B cell (primary cell): Measurements from ENCODE around the gene PTPRN2. TPM values are rescaled to one million over a fixed set of nuclear protein-coding genes. Genes with fewer than 3 reads are reported as not detected.

Experiments
- ATAC-seq: fragments of 200-7000 bp; cut with Tn5 transposase; one replicate; pipeline ENCODE4 v1.10.0; 2021; ENCODE audit warnings: low read depth, mild to moderate bottlenecking, moderate number of reproducible peaks, moderate library complexity
- CTCF ChIA-PET: fragments of 350-600 bp; sonication (Branson Sonifier 250); formaldehyde crosslinking; loops from one replicate; lab custom pipeline; 2021; ENCODE audit warnings: antibody characterized with exemption, inconsistent platforms; lab: Charles Lee
- POLR2A ChIA-PET: fragments of 350-600 bp; sonication (Branson Sonifier 250); formaldehyde crosslinking; loops from one replicate; lab custom pipeline; 2021; ENCODE audit warnings: antibody characterized with exemption; lab: Charles Lee
- DNase-seq: peaks from one replicate; pipeline ENCODE4 v3.0.0; 2013
- H2AFZ ChIP-seq: 2 replicates; pipeline ENCODE4 v1.6.1; 2012; ENCODE audit warnings: mild to moderate bottlenecking, low read depth, low read length; ENCODE audit not compliant: insufficient read depth, poor library complexity, severe bottlenecking
- H3K27ac ChIP-seq, 2 donors: 1 replicate in 1 of 2; 2 replicates in 1 of 2; pipeline ENCODE4 v1.5.1; 2012 to 2013; ENCODE audit warnings: low read length in 2 of 2, mild to moderate bottlenecking in 2 of 2, moderate library complexity in 1 of 2
- H3K27me3 ChIP-seq, 4 experiments: fragments of 200-600 bp in 1 of 4; sonication (generic) in 1 of 4; replicated peaks in 1 of 4; 1 replicate in 2 of 4; 2 replicates in 2 of 4; pipeline versions ENCODE4 v1.6.1 to v1.7.0; 2013 to 2016; ENCODE audit warnings: low read length in 3 of 4, mild to moderate bottlenecking in 2 of 4, mixed read lengths in 1 of 4, moderate library complexity in 1 of 4; ENCODE audit not compliant: insufficient read depth in 4 of 4, control insufficient read depth in 3 of 4; ENCODE audit errors: control extremely low read depth in 1 of 4
- H3K36me3 ChIP-seq, 2 experiments: replicated peaks in 1 of 2; 1 replicate in 1 of 2; 2 replicates in 1 of 2; pipeline versions ENCODE4 v1.6.1 to v1.7.1; 2013; ENCODE audit warnings: low read length in 1 of 2; ENCODE audit not compliant: insufficient read depth in 2 of 2, control insufficient read depth in 1 of 2; ENCODE audit errors: control extremely low read depth in 1 of 2, extremely low read depth in 1 of 2
- H3K4me1 ChIP-seq, 2 donors: fragments of 200-600 bp in 1 of 2; sonication (generic) in 1 of 2; 1 replicate in 1 of 2; 2 replicates in 1 of 2; pipeline versions ENCODE4 v1.5.1 to v1.6.1; 2013 to 2017; ENCODE audit warnings: low read length in 2 of 2; ENCODE audit not compliant: control insufficient read depth in 2 of 2, insufficient read depth in 2 of 2
- H3K4me2 ChIP-seq: replicated peaks from 2 replicates; pipeline ENCODE3; 2012; ENCODE audit warnings: mild to moderate bottlenecking, low read depth, low read length; ENCODE audit not compliant: poor library complexity, severe bottlenecking
- H3K4me3 ChIP-seq, 5 experiments: fragments of 200-600 bp in 1 of 5; sonication (generic) in 1 of 5; 1 replicate in 3 of 5; 2 replicates in 2 of 5; pipeline versions ENCODE4 v1.5.1 to v1.7.0; 2011 to 2016; ENCODE audit warnings: low read length in 4 of 5, mild to moderate bottlenecking in 4 of 5, low read depth in 2 of 5, control low read depth in 1 of 5, moderate library complexity in 1 of 5; ENCODE audit not compliant: insufficient read depth in 1 of 5; ENCODE audit errors: control extremely low read depth in 1 of 5, extremely low read depth in 1 of 5
- H3K79me2 ChIP-seq: fragments of 200-600 bp; sonication (generic); one replicate; pipeline ENCODE4 v1.6.0; 2016; ENCODE audit warnings: low read length; ENCODE audit not compliant: control insufficient read depth, insufficient read depth
- H3K9ac ChIP-seq: fragments of 200-600 bp; sonication (generic); 2 replicates; pipeline ENCODE4 v1.6.1; 2017; ENCODE audit warnings: mild to moderate bottlenecking, low read length, moderate library complexity
- H3K9me3 ChIP-seq, 3 donors: one replicate each; pipeline versions ENCODE4 v1.6.1 to v1.7.1; 2013; ENCODE audit warnings: low read length in 2 of 3; ENCODE audit not compliant: control insufficient read depth in 2 of 3, insufficient read depth in 1 of 3; ENCODE audit errors: control extremely low read depth in 1 of 3
- H4K20me1 ChIP-seq: 2 replicates; pipeline ENCODE4 v1.6.0; 2012; ENCODE audit warnings: mild to moderate bottlenecking, low read length; ENCODE audit not compliant: insufficient read depth, control insufficient read depth, poor library complexity, severe bottlenecking
- H3K27ac Mint-ChIP-seq: one replicate; pipeline ENCODE4 v1.8.0; 2021; ENCODE audit warnings: mixed read lengths
- H3K27me3 Mint-ChIP-seq: one replicate; pipeline ENCODE4 v1.8.0; 2021; ENCODE audit warnings: mixed read lengths
- H3K4me1 Mint-ChIP-seq: one replicate; pipeline ENCODE4 v1.8.0; 2021; ENCODE audit warnings: mixed read lengths
- H3K4me3 Mint-ChIP-seq: one replicate; pipeline ENCODE4 v1.8.0; 2021; ENCODE audit warnings: mixed read lengths
- H3K9me3 Mint-ChIP-seq: one replicate; pipeline ENCODE4 v1.8.0; 2022; ENCODE audit warnings: mixed read lengths; ENCODE audit not compliant: insufficient read depth
- EZH2 ChIP-seq: IDR thresholded peaks from 2 replicates; pipeline ENCODE4 v1.6.1; 2012; ENCODE audit warnings: borderline replicate concordance, low read depth, mild to moderate bottlenecking, moderate library complexity, low read length; ENCODE audit not compliant: insufficient read depth, poor library complexity, severe bottlenecking
- WGBS: methylation state at CpG from one replicate; pipeline ENCODE4 v1.1.5; 2013; ENCODE audit warnings: missing lambda C conversion rate; ENCODE audit not compliant: insufficient coverage; 5-methylcytosine and 5-hydroxymethylcytosine counted together
- intact Hi-C: fragments of 100-400 bp; cut with micrococcal nuclease; formaldehyde crosslinking; loops from one replicate; pipeline ENCODE4 v1.10.0; 2022
- polyA plus RNA-seq: library from polyadenylated mRNA; depleted of rRNA; stranded (reverse); fragments of >200 nt; gene quantifications from 2 replicates; pipeline ENCODE4 v1.2.3, GENCODE V29; 2012
- total RNA-seq, 2 donors: library from RNA; stranded (reverse); fragments of 120-200 nt in 1 of 2; gene quantifications; 1 replicate in 1 of 2; 2 replicates in 1 of 2; pipeline versions ENCODE4 v1.2.3 to v1.2.4, GENCODE V29; 2013 to 2022
- TF ChIP-seq, protein P1 (sequence below): fragments of 200-600 bp; IDR thresholded peaks from one replicate; pipeline ENCODE4 v1.8.0; 2022; ENCODE audit warnings: antibody characterized with exemption, mild to moderate bottlenecking

Gene PTPRN2
- total and polyA plus RNA-seq, 2 donors (not counting 1 experiment from before 2014, with no cell fraction given), result 2.0 to 5.0 TPM

- Histone ChIP-seq H3K27me3 (no peaks in the 10 kb centered on the region), H2AFZ (no peak overlapping the region), H3K27ac (no peak overlapping the region), H3K4me1 (no peaks in the 10 kb centered on the region), H3K36me3 (no peaks in the 10 kb centered on the region), H3K9me3 (peaks cover 0 to 26% (median 0%) of the 10 kb centered on the region in 3 donors), H3K4me3 (no peak overlapping the region), H3K79me2 (no peaks in the 10 kb centered on the region), H3K4me2 (no peak overlapping the region), H4K20me1 (no peaks in the 10 kb centered on the region), H3K9ac (no peak overlapping the region)
- ATAC-seq, result no peak
- Mint-ChIP-seq H3K4me1 (no peaks in the 10 kb centered on the region), H3K9me3 (no peaks in the 10 kb centered on the region), H3K27ac (no peak overlapping the region), H3K27me3 (no peaks in the 10 kb centered on the region), H3K4me3 (no peak overlapping the region)
- intact Hi-C loops, result no loop called here
- ChIA-PET CTCF (no interaction called here), POLR2A (no interaction called here)
- DNase-seq, result no peak
- WGBS, result 63% methylated on average over 5 of the region's 10 CpGs
- TF ChIP-seq EZH2, result no peak
- TF ChIP-seq, protein P1, sequence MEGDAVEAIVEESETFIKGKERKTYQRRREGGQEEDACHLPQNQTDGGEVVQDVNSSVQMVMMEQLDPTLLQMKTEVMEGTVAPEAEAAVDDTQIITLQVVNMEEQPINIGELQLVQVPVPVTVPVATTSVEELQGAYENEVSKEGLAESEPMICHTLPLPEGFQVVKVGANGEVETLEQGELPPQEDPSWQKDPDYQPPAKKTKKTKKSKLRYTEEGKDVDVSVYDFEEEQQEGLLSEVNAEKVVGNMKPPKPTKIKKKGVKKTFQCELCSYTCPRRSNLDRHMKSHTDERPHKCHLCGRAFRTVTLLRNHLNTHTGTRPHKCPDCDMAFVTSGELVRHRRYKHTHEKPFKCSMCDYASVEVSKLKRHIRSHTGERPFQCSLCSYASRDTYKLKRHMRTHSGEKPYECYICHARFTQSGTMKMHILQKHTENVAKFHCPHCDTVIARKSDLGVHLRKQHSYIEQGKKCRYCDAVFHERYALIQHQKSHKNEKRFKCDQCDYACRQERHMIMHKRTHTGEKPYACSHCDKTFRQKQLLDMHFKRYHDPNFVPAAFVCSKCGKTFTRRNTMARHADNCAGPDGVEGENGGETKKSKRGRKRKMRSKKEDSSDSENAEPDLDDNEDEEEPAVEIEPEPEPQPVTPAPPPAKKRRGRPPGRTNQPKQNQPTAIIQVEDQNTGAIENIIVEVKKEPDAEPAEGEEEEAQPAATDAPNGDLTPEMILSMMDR, result no peak
Observed at GRCh38 chr7:158050441-158050977, 537.1 kb downstream of the PTPRN2 start.

GRCh38 chr7:158049271-158049670, 538.4 kb downstream of the PTPRN2 start:
- intact Hi-C loops, result no loop called here
- DNase-seq, result no peak

More at GRCh38 chr7:158049271-158049670, 538.4 kb downstream of the PTPRN2 start:
- Mint-ChIP-seq H3K27ac (no peak overlapping the region), H3K4me3 (no peak overlapping the region), H3K27me3 (no peaks in the 10 kb centered on the region), H3K9me3 (no peaks in the 10 kb centered on the region), H3K4me1 (no peaks in the 10 kb centered on the region)
- 83% methylated on average over 8 of the region's 8 CpGs for WGBS
- H3K27ac ChIP-seq, result no peak overlapping the region
- peaks cover 0 to 26% (median 0%) of the 10 kb centered on the region in 3 donors for H3K9me3 ChIP-seq
- H3K79me2 ChIP-seq, result no peaks in the 10 kb centered on the region
- no peak overlapping the region for H3K4me2 ChIP-seq
- no peaks in the 10 kb centered on the region for H3K27me3 ChIP-seq
- no peak for ATAC-seq
- CTCF ChIA-PET, result no interaction called here
- POLR2A ChIA-PET, result no interaction called here
- H3K9ac ChIP-seq, result no peak overlapping the region
- H4K20me1 ChIP-seq, result no peaks in the 10 kb centered on the region
- no peaks in the 10 kb centered on the region for H3K4me1 ChIP-seq
- TF ChIP-seq, protein P1, result no peak
- no peak for TF ChIP-seq EZH2
- no peak overlapping the region for H3K4me3 ChIP-seq
- H3K36me3 ChIP-seq, result no peaks in the 10 kb centered on the region
- no peak overlapping the region for H2AFZ ChIP-seq
